ENCODE measurements around the gene APOBEC4. TPM values are rescaled to one million over a fixed set of nuclear protein-coding genes. Genes with fewer than 3 reads are reported as not detected.

Gene APOBEC4
- total and polyA plus RNA-seq, 2 of the 4 experiments (the other 2 are of a cell fraction) = not detected

GRCh38 chr1:183688341-183689060 lies 35.4 kb upstream of the APOBEC4 start:
- no peak overlapping the region for H2AK5ac ChIP-seq (ENCODE audit: low read depth, low read length)
- dilution Hi-C loops (cut with HindIII; ENCODE audit: low sequenced_read_pairs, unreplicated experiment) (no loop called here), intact Hi-C loops (cut with micrococcal nuclease) (loop anchor here (5.0 kb wide), 1 partner anchor 406 kb away; no protein-coding TSS in a partner anchor), in situ Hi-C loops (cut with MboI; ENCODE audit: low sequenced_read_pairs) (no loop called here)
- H3K14ac ChIP-seq (replicated peaks; ENCODE audit: low read depth, low read length) = no peak overlapping the region
- H3K79me1 ChIP-seq (ENCODE audit: low read depth in 1 of 2, low read length in 2 of 2) = no peaks in the 10 kb centered on the region; a peak in 2 of 4 replicates
- no peak overlapping the region for H4K91ac ChIP-seq (ENCODE audit: insufficient read depth, low read depth, low read length)
- no peaks in the 10 kb centered on the region for H3K9me1 ChIP-seq (ENCODE audit: insufficient read depth, low read length)
- no peaks in the 10 kb centered on the region for H3K27me3 ChIP-seq (ENCODE audit: control insufficient read depth, insufficient read depth, low read length)
- H2AFZ ChIP-seq (replicated peaks; ENCODE audit: low read length, poor library complexity) = no peak overlapping the region
- H3K4me3 ChIP-seq (ENCODE audit: insufficient read depth, low read depth, low read length) = no peak overlapping the region
- no peak overlapping the region for H3K23ac ChIP-seq (ENCODE audit: low read depth, low read length)
- H3K27ac ChIP-seq (ENCODE audit: insufficient read depth, low read length) = no peak overlapping the region
- no peak overlapping the region for H3K4me2 ChIP-seq (ENCODE audit: low read depth, low read length)
- ATAC-seq (ENCODE audit: low read depth) (no peak), DNase-seq (no peak)
- no peak overlapping the region for H3K9ac ChIP-seq (ENCODE audit: low read depth, low read length)
- POLR2A ChIA-PET (ENCODE audit: unreplicated experiment) = no interaction called here
- H2BK5ac ChIP-seq (ENCODE audit: low read depth, low read length, poor library complexity, severe bottlenecking) = no peak overlapping the region
- no peak overlapping the region for H2BK120ac ChIP-seq (ENCODE audit: low read depth, low read length)
- no peak overlapping the region for H4K5ac ChIP-seq (ENCODE audit: low read depth, low read length)
- H3K56ac ChIP-seq (ENCODE audit: extremely low read depth, insufficient read depth, low read length) = no peak overlapping the region
- no CpG with 5 or more reads among the region's 2 CpGs for WGBS, 2 experiments (ENCODE audit: extremely low coverage in 2 of 2, insufficient read length in 1 of 2)
- no peaks in the 10 kb centered on the region for H3K4me1 ChIP-seq (ENCODE audit: control insufficient read depth, insufficient read depth, low read length)
- no peak overlapping the region for H3K4ac ChIP-seq (ENCODE audit: low read depth, low read length)
- H3K9me3 ChIP-seq (ENCODE audit: control insufficient read depth, insufficient read depth, low read length) = no peaks in the 10 kb centered on the region
- no peaks in the 10 kb centered on the region; the same call in 1 of the 2 replicates for H4K20me1 ChIP-seq (ENCODE audit: insufficient read depth, low read length)
- TF ChIP-seq SMC3 (IDR thresholded peaks at IDR 0.05; ENCODE audit: low read depth, low read length) = no peak
- TF ChIP-seq FOS (IDR thresholded peaks at IDR 0.05; ENCODE audit: low read depth, low read length) = no peak
- TF ChIP-seq NFE2L2 (IDR thresholded peaks at IDR 0.05; ENCODE audit: low read depth, low read length) = no peak
- TF ChIP-seq CTCF (conservative IDR thresholded peaks at IDR 0.05; ENCODE audit: low read depth, low read length) = no peak
- no peak for TF ChIP-seq RCOR1 (IDR thresholded peaks at IDR 0.05; ENCODE audit: insufficient replicate concordance, low read length)
- no peak for TF ChIP-seq MAFK (IDR thresholded peaks at IDR 0.05; ENCODE audit: low read depth, low read length)
- no peak for TF ChIP-seq RAD21 (IDR thresholded peaks at IDR 0.05; ENCODE audit: low read length)
- TF ChIP-seq, protein P1, sequence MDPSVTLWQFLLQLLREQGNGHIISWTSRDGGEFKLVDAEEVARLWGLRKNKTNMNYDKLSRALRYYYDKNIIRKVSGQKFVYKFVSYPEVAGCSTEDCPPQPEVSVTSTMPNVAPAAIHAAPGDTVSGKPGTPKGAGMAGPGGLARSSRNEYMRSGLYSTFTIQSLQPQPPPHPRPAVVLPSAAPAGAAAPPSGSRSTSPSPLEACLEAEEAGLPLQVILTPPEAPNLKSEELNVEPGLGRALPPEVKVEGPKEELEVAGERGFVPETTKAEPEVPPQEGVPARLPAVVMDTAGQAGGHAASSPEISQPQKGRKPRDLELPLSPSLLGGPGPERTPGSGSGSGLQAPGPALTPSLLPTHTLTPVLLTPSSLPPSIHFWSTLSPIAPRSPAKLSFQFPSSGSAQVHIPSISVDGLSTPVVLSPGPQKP (IDR thresholded peaks at IDR 0.05; ENCODE audit: borderline replicate concordance, low read depth, low read length) = no peak
- no peak for TF ChIP-seq RFX5 (IDR thresholded peaks at IDR 0.05; ENCODE audit: low read depth, low read length)
- TF ChIP-seq CEBPB (IDR thresholded peaks at IDR 0.05; ENCODE audit: low read depth, low read length) = no peak
- TF ChIP-seq BHLHE40 (IDR thresholded peaks at IDR 0.05; ENCODE audit: low read depth, low read length) = no peak
- no peak for TF ChIP-seq MXI1 (IDR thresholded peaks at IDR 0.05; ENCODE audit: borderline replicate concordance, low read depth, low read length)
- no peak for TF ChIP-seq USF2 (IDR thresholded peaks at IDR 0.05; ENCODE audit: low read depth, low read length)
- no peak for TF ChIP-seq POLR2A (IDR thresholded peaks at IDR 0.05; ENCODE audit: low read depth, low read length)
- no peak overlapping the region for H3K18ac ChIP-seq (ENCODE audit: low read depth, low read length)
- no TSS peak for BruUV-seq (replicated peaks)
- no peak overlapping the region for H2BK15ac ChIP-seq (ENCODE audit: low read depth, low read length)
- H2BK20ac ChIP-seq (ENCODE audit: low read depth, low read length) = no peak overlapping the region
- no peaks in the 10 kb centered on the region for H3K36me3 ChIP-seq (ENCODE audit: control insufficient read depth, insufficient read depth, low read length)
- H4K8ac ChIP-seq (ENCODE audit: low read depth in 2 of 2, low read length in 2 of 2) = no peak overlapping the region
- CTCF ChIA-PET = no interaction called here
- H2AK9ac ChIP-seq (replicated peaks; ENCODE audit: low read depth, low read length, poor library complexity) = no peak overlapping the region
